Measurements from ENCODE around the gene APH1A.
"Not testable (repeated sequence)": the region's sequence is repeated elsewhere in the genome, so short reads cannot be mapped to it uniquely, and the experiment has no call there.

The APH1A gene

GRCh38 chr1:150233359-150234308 lies 35.2 kb downstream of the APH1A start:
- DNase-seq (ENCODE audit: low spot score) = no peak

GRCh38 chr1:150232921-150233320 lies 35.9 kb downstream of the APH1A start:
- DNase-seq (ENCODE audit: low spot score) = not testable (repeated sequence)

GRCh38 chr1:150228246-150228645 lies 40.6 kb downstream of the APH1A start:
- DNase-seq (ENCODE audit: low spot score) = not testable (repeated sequence)

- no peak for DNase-seq (ENCODE audit: low spot score)
Measured at GRCh38 chr1:150227228-150227627, 41.6 kb downstream of the APH1A start.

GRCh38 chr1:150226486-150226885 lies 42.3 kb downstream of the APH1A start:
- DNase-seq (ENCODE audit: low spot score) = no peak

- DNase-seq (ENCODE audit: low spot score) = no peak
Measured at GRCh38 chr1:150225546-150225945, 43.3 kb downstream of the APH1A start.

GRCh38 chr1:150224983-150225382 lies 43.8 kb downstream of the APH1A start:
- DNase-seq (ENCODE audit: low spot score) = no peak

GRCh38 chr1:150221552-150221951 lies 47.3 kb downstream of the APH1A start:
- peak; percentile 47 for DNase-seq (ENCODE audit: low spot score)

- DNase-seq (ENCODE audit: low spot score) = not testable (repeated sequence)
Measured at GRCh38 chr1:150215855-150216254, 53.0 kb downstream of the APH1A start.
